Measurements from ENCODE around the gene PDIA5.

PDIA5 gene

DNA sequence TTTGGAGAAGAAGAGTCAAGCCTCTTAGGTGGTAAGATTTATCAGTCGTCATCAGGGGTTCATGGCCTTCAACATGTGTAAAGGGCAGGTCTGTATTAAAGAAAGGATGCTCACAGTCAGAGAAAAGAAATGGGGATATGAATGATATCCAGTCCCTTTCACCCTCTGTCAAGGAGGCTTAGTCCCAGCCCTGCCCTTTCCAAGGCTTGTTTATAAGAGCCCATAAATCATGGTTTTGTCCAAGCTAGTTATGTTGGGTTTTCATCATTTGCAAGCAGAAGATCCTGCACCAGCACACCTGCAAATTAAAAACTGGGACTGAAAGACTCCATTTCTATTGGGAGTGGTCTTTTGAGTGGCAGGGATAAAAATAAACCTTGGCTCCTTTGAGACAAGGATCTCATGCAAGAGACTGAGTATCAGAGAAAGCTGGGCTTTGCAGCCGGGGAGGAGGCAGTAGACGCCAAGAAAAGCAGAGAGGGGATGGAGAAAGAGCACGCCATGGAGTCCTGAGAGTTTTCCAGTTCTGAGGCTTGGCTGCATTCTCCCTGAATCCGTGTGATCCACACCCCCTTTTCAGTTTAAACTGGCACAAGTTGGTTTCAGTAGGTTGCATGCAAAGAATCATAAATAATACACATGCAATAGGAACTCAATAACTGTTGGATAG lies 12.6 kb upstream of the PDIA5 start:
- no peak overlapping the region for H3K4me3 ChIP-seq (ENCODE audit: insufficient read depth in 1 of 2, low read depth in 1 of 2, low read length in 2 of 2)
- peaks cover 2% of the 10 kb centered on the region for H3K4me1 ChIP-seq (ENCODE audit: control insufficient read depth, insufficient read depth, low read depth, low read length)
- no peak overlapping the region for H3K4ac ChIP-seq (ENCODE audit: low read depth in 1 of 2, low read length in 2 of 2)
- H3K18ac ChIP-seq (ENCODE audit: low read depth in 1 of 2, low read length in 2 of 2) = no peak overlapping the region
- no peak overlapping the region for H2AFZ ChIP-seq (ENCODE audit: low read depth, low read length)
- no peak overlapping the region for H4K8ac ChIP-seq (ENCODE audit: low read length)
- H3K9ac ChIP-seq (ENCODE audit: low read length) = no peak overlapping the region
- DNase-seq = no peak
- peaks cover 0 to 40% of the 10 kb centered on the region in 2 experiments for H3K27me3 ChIP-seq (ENCODE audit: control insufficient read depth in 1 of 2, insufficient read depth in 1 of 2, low read length in 2 of 2)
- H3K4me2 ChIP-seq (ENCODE audit: low read length, poor library complexity, severe bottlenecking) = no peak overlapping the region
- H3K14ac ChIP-seq (ENCODE audit: low read length in 2 of 2) = no peak overlapping the region
- 96% methylated on average over 4 of the region's 5 CpGs for WGBS
- H3K36me3 ChIP-seq (ENCODE audit: control insufficient read depth in 1 of 2, insufficient read depth in 2 of 2, low read depth in 1 of 2, low read length in 2 of 2) = no peaks in the 10 kb centered on the region
- H2AK5ac ChIP-seq (ENCODE audit: low read length, severe bottlenecking) = no peak overlapping the region
- no peak overlapping the region for H3K27ac ChIP-seq (ENCODE audit: low read length, poor library complexity, severe bottlenecking)
- H2BK12ac ChIP-seq (ENCODE audit: low read length in 2 of 2) = no peak overlapping the region
- no peak overlapping the region for H4K91ac ChIP-seq (ENCODE audit: low read length)
- no peak overlapping the region for H2BK120ac ChIP-seq (ENCODE audit: low read depth, low read length)
- H3K23ac ChIP-seq (ENCODE audit: low read length in 2 of 2) = no peak overlapping the region
- no peaks in the 10 kb centered on the region for H3K9me3 ChIP-seq (ENCODE audit: control insufficient read depth, low read length)
- no peak overlapping the region for H2BK5ac ChIP-seq (ENCODE audit: low read depth, low read length, poor library complexity, severe bottlenecking)
- no peak overlapping the region for H2BK15ac ChIP-seq (ENCODE audit: low read depth, poor library complexity, severe bottlenecking)
- H3K79me1 ChIP-seq (replicated peaks; ENCODE audit: low read length, poor library complexity, severe bottlenecking) = no peaks in the 10 kb centered on the region

DNA sequence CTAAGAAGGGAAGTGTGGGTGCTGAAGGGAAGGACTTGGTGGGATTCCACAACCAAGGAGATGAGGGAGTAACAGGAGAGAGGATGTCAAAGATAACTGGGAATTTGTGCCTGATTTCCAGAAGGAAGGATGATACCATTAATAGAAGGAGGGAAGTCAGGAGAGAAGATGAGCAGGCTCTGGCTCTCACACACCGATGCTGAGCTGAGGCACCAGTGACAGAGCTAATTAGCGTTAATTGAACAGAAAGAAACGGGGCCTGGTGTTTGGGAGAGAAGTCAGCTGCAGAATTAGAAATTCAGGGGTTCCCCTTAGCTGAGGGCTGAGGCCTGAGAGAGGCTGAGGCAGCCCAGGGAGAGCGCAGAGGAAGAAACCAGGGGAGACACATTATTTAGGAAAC lies 11.9 kb upstream of the PDIA5 start:
- H3K18ac ChIP-seq (ENCODE audit: low read depth in 1 of 2, low read length in 2 of 2) = no peak overlapping the region
- 79% methylated on average over 4 of the region's 4 CpGs for WGBS
- H2AK5ac ChIP-seq (ENCODE audit: low read length, severe bottlenecking) = no peak overlapping the region
- H3K9me3 ChIP-seq (ENCODE audit: control insufficient read depth, low read length) = no peaks in the 10 kb centered on the region
- H2BK12ac ChIP-seq (ENCODE audit: low read length in 2 of 2) = no peak overlapping the region
- H3K4me2 ChIP-seq (ENCODE audit: low read length, poor library complexity, severe bottlenecking) = no peak overlapping the region
- no peaks in the 10 kb centered on the region for H3K79me1 ChIP-seq (replicated peaks; ENCODE audit: low read length, poor library complexity, severe bottlenecking)
- no peak overlapping the region for H2AFZ ChIP-seq (ENCODE audit: low read depth, low read length)
- H3K4me1 ChIP-seq (ENCODE audit: control insufficient read depth, insufficient read depth, low read depth, low read length) = peaks cover 2% of the 10 kb centered on the region
- peaks cover 0 to 40% of the 10 kb centered on the region in 2 experiments for H3K27me3 ChIP-seq (ENCODE audit: control insufficient read depth in 1 of 2, insufficient read depth in 1 of 2, low read length in 2 of 2)
- H3K9ac ChIP-seq (ENCODE audit: low read length) = no peak overlapping the region
- H2BK5ac ChIP-seq (ENCODE audit: low read depth, low read length, poor library complexity, severe bottlenecking) = no peak overlapping the region
- DNase-seq = no peak
- H3K23ac ChIP-seq (ENCODE audit: low read length in 2 of 2) = no peak overlapping the region
- no peak overlapping the region for H3K14ac ChIP-seq (ENCODE audit: low read length in 2 of 2)
- no peak overlapping the region for H3K27ac ChIP-seq (ENCODE audit: low read length, poor library complexity, severe bottlenecking)
- no peaks in the 10 kb centered on the region for H3K36me3 ChIP-seq (ENCODE audit: control insufficient read depth in 1 of 2, insufficient read depth in 2 of 2, low read depth in 1 of 2, low read length in 2 of 2)
- no peak overlapping the region for H4K8ac ChIP-seq (ENCODE audit: low read length)
- no peak overlapping the region for H3K4ac ChIP-seq (ENCODE audit: low read depth in 1 of 2, low read length in 2 of 2)
- no peak overlapping the region for H4K91ac ChIP-seq (ENCODE audit: low read length)
- H3K4me3 ChIP-seq (ENCODE audit: insufficient read depth in 1 of 2, low read depth in 1 of 2, low read length in 2 of 2) = no peak overlapping the region
- no peak overlapping the region for H2BK120ac ChIP-seq (ENCODE audit: low read depth, low read length)
- H2BK15ac ChIP-seq (ENCODE audit: low read depth, poor library complexity, severe bottlenecking) = no peak overlapping the region

DNA sequence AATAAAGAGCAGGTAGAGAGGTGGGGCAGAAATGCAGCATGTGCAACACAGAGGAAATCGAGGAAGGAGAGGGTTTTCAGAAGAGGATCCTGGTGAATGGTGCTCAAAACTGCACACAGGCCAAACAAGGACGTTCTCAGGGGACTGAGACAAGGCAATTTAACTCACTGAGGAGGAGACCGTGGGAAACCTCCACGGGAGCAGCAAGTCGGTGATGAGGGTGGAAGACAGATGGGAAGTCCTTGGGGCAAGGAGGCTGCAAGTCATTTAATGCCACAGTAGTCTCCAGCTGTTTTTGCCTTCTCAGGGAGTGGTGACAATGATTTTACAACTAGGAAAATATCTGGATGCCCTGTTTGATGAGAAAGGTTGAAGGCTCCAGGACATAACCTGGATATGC lies 11.5 kb upstream of the PDIA5 start:
- peaks cover 0 to 38% of the 10 kb centered on the region in 2 experiments for H3K27me3 ChIP-seq (ENCODE audit: control insufficient read depth in 1 of 2, insufficient read depth in 1 of 2, low read length in 2 of 2)
- no peak overlapping the region for H2BK15ac ChIP-seq (ENCODE audit: low read depth, poor library complexity, severe bottlenecking)
- H2BK5ac ChIP-seq (ENCODE audit: low read depth, low read length, poor library complexity, severe bottlenecking) = no peak overlapping the region
- H3K36me3 ChIP-seq (ENCODE audit: control insufficient read depth in 1 of 2, insufficient read depth in 2 of 2, low read depth in 1 of 2, low read length in 2 of 2) = no peaks in the 10 kb centered on the region
- H3K9me3 ChIP-seq (ENCODE audit: control insufficient read depth, low read length) = no peaks in the 10 kb centered on the region
- no peak overlapping the region for H2AK5ac ChIP-seq (ENCODE audit: low read length, severe bottlenecking)
- no peak overlapping the region for H2BK120ac ChIP-seq (ENCODE audit: low read depth, low read length)
- no peak overlapping the region for H3K4ac ChIP-seq (ENCODE audit: low read depth in 1 of 2, low read length in 2 of 2)
- no peak overlapping the region for H4K8ac ChIP-seq (ENCODE audit: low read length)
- H3K14ac ChIP-seq (ENCODE audit: low read length in 2 of 2) = peak overlapping the region in 1 of 2 experiments; percentile 51
- no peak overlapping the region for H2BK12ac ChIP-seq (ENCODE audit: low read length in 2 of 2)
- H3K18ac ChIP-seq (ENCODE audit: low read depth in 1 of 2, low read length in 2 of 2) = no peak overlapping the region
- H2AFZ ChIP-seq (ENCODE audit: low read depth, low read length) = no peak overlapping the region
- H3K23ac ChIP-seq (ENCODE audit: low read length in 2 of 2) = no peak overlapping the region
- H4K91ac ChIP-seq (ENCODE audit: low read length) = no peak overlapping the region
- WGBS = 68% methylated on average over 5 of the region's 5 CpGs
- peaks cover 2% of the 10 kb centered on the region for H3K4me1 ChIP-seq (ENCODE audit: control insufficient read depth, insufficient read depth, low read depth, low read length)
- H3K4me2 ChIP-seq (ENCODE audit: low read length, poor library complexity, severe bottlenecking) = no peak overlapping the region
- no peak overlapping the region for H3K4me3 ChIP-seq (ENCODE audit: insufficient read depth in 1 of 2, low read depth in 1 of 2, low read length in 2 of 2)
- DNase-seq = no peak
- H3K9ac ChIP-seq (ENCODE audit: low read length) = no peak overlapping the region
- no peaks in the 10 kb centered on the region for H3K79me1 ChIP-seq (replicated peaks; ENCODE audit: low read length, poor library complexity, severe bottlenecking)
- no peak overlapping the region for H3K27ac ChIP-seq (ENCODE audit: low read length, poor library complexity, severe bottlenecking)

GRCh38 chr3:123058505-123058904 lies 8.3 kb upstream of the PDIA5 start:
- no peak overlapping the region for H4K8ac ChIP-seq (ENCODE audit: low read length)
- no peak overlapping the region for H3K14ac ChIP-seq (ENCODE audit: low read length in 2 of 2)
- H3K27me3 ChIP-seq (ENCODE audit: control insufficient read depth in 1 of 2, insufficient read depth in 1 of 2, low read length in 2 of 2) = peaks cover 11 to 35% of the 10 kb centered on the region in 2 experiments
- WGBS = 96% methylated on average over 5 of the region's 5 CpGs
- H4K91ac ChIP-seq (ENCODE audit: low read length) = no peak overlapping the region
- no peaks in the 10 kb centered on the region for H3K79me1 ChIP-seq (replicated peaks; ENCODE audit: low read length, poor library complexity, severe bottlenecking)
- no peak overlapping the region for H2AFZ ChIP-seq (ENCODE audit: low read depth, low read length)
- H2BK15ac ChIP-seq (ENCODE audit: low read depth, poor library complexity, severe bottlenecking) = no peak overlapping the region
- no peak overlapping the region for H3K9ac ChIP-seq (ENCODE audit: low read length)
- H3K4ac ChIP-seq (ENCODE audit: low read depth in 1 of 2, low read length in 2 of 2) = no peak overlapping the region
- H3K18ac ChIP-seq (ENCODE audit: low read depth in 1 of 2, low read length in 2 of 2) = no peak overlapping the region
- H3K9me3 ChIP-seq (ENCODE audit: control insufficient read depth, low read length) = no peaks in the 10 kb centered on the region
- H3K27ac ChIP-seq (ENCODE audit: low read length, poor library complexity, severe bottlenecking) = no peak overlapping the region
- no peak overlapping the region for H2BK12ac ChIP-seq (ENCODE audit: low read length in 2 of 2)
- no peak overlapping the region for H2BK120ac ChIP-seq (ENCODE audit: low read depth, low read length)
- no peak overlapping the region for H2AK5ac ChIP-seq (ENCODE audit: low read length, severe bottlenecking)
- no peak for DNase-seq
- no peak overlapping the region for H3K23ac ChIP-seq (ENCODE audit: low read length in 2 of 2)
- H3K4me3 ChIP-seq (ENCODE audit: insufficient read depth in 1 of 2, low read depth in 1 of 2, low read length in 2 of 2) = no peak overlapping the region
- H3K36me3 ChIP-seq (ENCODE audit: control insufficient read depth in 1 of 2, insufficient read depth in 2 of 2, low read depth in 1 of 2, low read length in 2 of 2) = no peaks in the 10 kb centered on the region
- no peak overlapping the region for H2BK5ac ChIP-seq (ENCODE audit: low read depth, low read length, poor library complexity, severe bottlenecking)
- no peak overlapping the region for H3K4me2 ChIP-seq (ENCODE audit: low read length, poor library complexity, severe bottlenecking)
- H3K4me1 ChIP-seq (ENCODE audit: control insufficient read depth, insufficient read depth, low read depth, low read length) = no peaks in the 10 kb centered on the region

Measured in mesenchymal stem cell (in vitro differentiated cells and primary cell).